NT2/D1 (cell line): ENCODE measurements around the gene ELK4.

Experiments
- DNase-seq: peaks from one replicate; pipeline ENCODE4 v3.0.0-alpha.2; 2011; ENCODE audit warnings: low read depth, low spot score
- H3K27me3 ChIP-seq: 2 replicates; pipeline ENCODE4 v1.6.0; 2011; ENCODE audit warnings: mild to moderate bottlenecking; ENCODE audit not compliant: insufficient read length, insufficient read depth
- H3K36me3 ChIP-seq: 2 replicates; pipeline ENCODE4 v1.6.1; 2011; ENCODE audit warnings: mild to moderate bottlenecking, low read length, mixed read lengths; ENCODE audit not compliant: insufficient read depth, insufficient read length
- H3K4me1 ChIP-seq: 2 replicates; pipeline ENCODE4 v1.5.1; 2011; ENCODE audit not compliant: insufficient read depth, insufficient read length
- H3K4me3 ChIP-seq: 2 replicates; pipeline ENCODE4 v1.5.1; 2011; ENCODE audit warnings: low read depth; ENCODE audit not compliant: insufficient read length
- H3K9ac ChIP-seq: 2 replicates; pipeline ENCODE4 v1.6.0; 2011; ENCODE audit warnings: low read depth; ENCODE audit not compliant: insufficient read length
- H3K9me3 ChIP-seq: 2 replicates; pipeline ENCODE4 v1.5.1; 2011; ENCODE audit warnings: mild to moderate bottlenecking, low read length; ENCODE audit not compliant: insufficient read depth
- SUZ12 ChIP-seq: IDR thresholded peaks from 2 replicates; pipeline ENCODE4 v1.6.1; 2011; ENCODE audit not compliant: insufficient read length, insufficient read depth; ENCODE audit errors: extremely low read depth
- YY1 ChIP-seq: IDR thresholded peaks from 2 replicates; pipeline ENCODE4 v1.6.1; 2011; ENCODE audit not compliant: insufficient read length, insufficient read depth
- ZNF274 ChIP-seq: IDR thresholded peaks from 2 replicates; pipeline ENCODE4 v1.6.1; 2011; ENCODE audit warnings: mild to moderate bottlenecking, low read depth, low read length

Gene ELK4

GRCh38 chr1:205631010-205631767 is 622 bp downstream of the ELK4 start:
- peak; percentile 71 for DNase-seq
- no peaks in the 10 kb centered on the region for H3K27me3 ChIP-seq
- peak overlapping the region; percentile 92 for H3K9ac ChIP-seq
- no peaks in the 10 kb centered on the region for H3K9me3 ChIP-seq
- peaks cover 3% of the 10 kb centered on the region for H3K4me1 ChIP-seq
- H3K4me3 ChIP-seq, result peak overlapping the region; percentile 77
- peaks cover 3% of the 10 kb centered on the region for H3K36me3 ChIP-seq
- TF ChIP-seq ZNF274 (no peak), SUZ12 (no peak), YY1 (no peak)

GRCh38 chr1:205630651-205631009 is 1.2 kb downstream of the ELK4 start:
- Histone ChIP-seq H3K4me1 (peaks cover 3% of the 10 kb centered on the region), H3K36me3 (peaks cover 6% of the 10 kb centered on the region), H3K27me3 (no peaks in the 10 kb centered on the region), H3K9ac (peak overlapping the region; percentile 92), H3K9me3 (no peaks in the 10 kb centered on the region), H3K4me3 (peak overlapping the region; percentile 77)
- TF ChIP-seq YY1, result no peak
- TF ChIP-seq SUZ12, result no peak
- no peak for TF ChIP-seq ZNF274
- DNase-seq, result no peak

GRCh38 chr1:205630241-205630640 is 1.6 kb downstream of the ELK4 start:
- no peak for DNase-seq
- peaks cover 6% of the 10 kb centered on the region for H3K36me3 ChIP-seq
- H3K4me1 ChIP-seq, result peaks cover 3% of the 10 kb centered on the region
- H3K4me3 ChIP-seq, result peak overlapping the region; percentile 77
- H3K9me3 ChIP-seq, result no peaks in the 10 kb centered on the region
- H3K9ac ChIP-seq, result peak overlapping the region; percentile 92
- H3K27me3 ChIP-seq, result no peaks in the 10 kb centered on the region
- TF ChIP-seq SUZ12 (no peak), YY1 (no peak), ZNF274 (no peak)

DNA sequence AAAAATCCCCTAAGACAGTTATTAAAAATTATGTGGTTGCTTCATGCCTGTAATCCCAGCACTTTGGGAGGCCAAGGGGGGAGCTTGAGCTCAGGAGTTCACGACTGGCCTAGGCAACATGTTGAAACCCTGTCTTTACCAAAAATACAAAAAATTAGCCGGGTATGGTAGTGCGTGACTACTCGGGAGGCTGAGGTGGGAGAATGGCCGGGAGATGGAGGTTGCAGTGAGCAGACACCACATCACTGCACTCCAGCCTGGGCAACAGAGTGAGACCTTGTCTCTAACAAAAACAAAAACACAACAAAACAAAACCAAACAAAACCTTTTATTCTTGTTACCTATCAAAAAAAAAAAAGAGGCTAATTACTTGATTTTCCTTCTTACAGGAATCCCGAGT is 2.1 kb downstream of the ELK4 start:
- no peaks in the 10 kb centered on the region for H3K27me3 ChIP-seq
- no peaks in the 10 kb centered on the region for H3K9me3 ChIP-seq
- H3K4me3 ChIP-seq, result no peak overlapping the region
- H3K36me3 ChIP-seq, result peaks cover 6% of the 10 kb centered on the region
- TF ChIP-seq ZNF274 (no peak), SUZ12 (no peak), YY1 (no peak)
- DNase-seq, result no peak
- H3K9ac ChIP-seq, result no peak overlapping the region
- peaks cover 3% of the 10 kb centered on the region for H3K4me1 ChIP-seq

- Histone ChIP-seq H3K9me3 (no peaks in the 10 kb centered on the region), H3K9ac (no peak overlapping the region), H3K4me1 (peaks cover 3% of the 10 kb centered on the region), H3K27me3 (no peaks in the 10 kb centered on the region), H3K4me3 (no peak overlapping the region), H3K36me3 (peaks cover 18% of the 10 kb centered on the region)
- no peak for TF ChIP-seq ZNF274
- TF ChIP-seq SUZ12, result no peak
- no peak for TF ChIP-seq YY1
- no peak for DNase-seq
These were observed 3.9 kb downstream of the ELK4 start for GRCh38 chr1:205627956-205628355.

DNA sequence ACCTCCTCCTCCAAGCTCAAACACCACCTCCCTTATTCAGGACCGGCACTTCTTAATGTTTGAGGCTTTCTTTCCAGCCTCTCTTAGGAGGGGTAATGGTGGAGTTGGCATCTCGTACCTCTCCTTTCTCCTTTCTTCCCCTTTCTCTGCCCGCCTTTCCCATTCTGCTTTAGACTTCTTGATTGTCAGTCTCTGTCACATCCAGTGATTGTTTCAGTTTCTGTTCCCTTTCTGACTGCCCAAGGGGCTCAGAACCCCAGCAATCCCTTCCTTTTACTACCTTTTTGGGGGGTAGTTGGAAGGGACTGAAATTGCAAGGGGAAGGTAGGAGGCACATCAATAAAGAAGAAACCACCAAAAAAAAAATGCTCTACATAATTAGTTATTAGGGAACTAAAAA is 5.6 kb downstream of the ELK4 start:
- Histone ChIP-seq H3K9ac (no peak overlapping the region), H3K4me1 (peaks cover 3% of the 10 kb centered on the region), H3K9me3 (no peaks in the 10 kb centered on the region), H3K36me3 (peaks cover 28% of the 10 kb centered on the region), H3K4me3 (no peak overlapping the region), H3K27me3 (no peaks in the 10 kb centered on the region)
- no peak for DNase-seq
- TF ChIP-seq SUZ12 (no peak), YY1 (no peak), ZNF274 (no peak)

GRCh38 chr1:205623646-205624045 is 8.2 kb downstream of the ELK4 start:
- Histone ChIP-seq H3K36me3 (peaks cover 48% of the 10 kb centered on the region), H3K9ac (no peak overlapping the region), H3K4me3 (no peak overlapping the region), H3K4me1 (peaks cover 3% of the 10 kb centered on the region), H3K27me3 (no peaks in the 10 kb centered on the region), H3K9me3 (no peaks in the 10 kb centered on the region)
- DNase-seq, result no peak
- TF ChIP-seq ZNF274, result no peak
- TF ChIP-seq YY1, result no peak
- no peak for TF ChIP-seq SUZ12

GRCh38 chr1:205620269-205620668 is 11.5 kb downstream of the ELK4 start:
- Histone ChIP-seq H3K4me1 (no peaks in the 10 kb centered on the region), H3K27me3 (no peaks in the 10 kb centered on the region), H3K36me3 (peaks cover 76% of the 10 kb centered on the region), H3K9me3 (no peaks in the 10 kb centered on the region), H3K4me3 (no peak overlapping the region), H3K9ac (no peak overlapping the region)
- DNase-seq, result no peak
- no peak for TF ChIP-seq YY1
